GM10248 (cell line): ENCODE measurements around the gene PPP3R1.

ENCODE experiments used
- CTCF ChIA-PET: fragments of 300-600 bp; sonication (Branson Sonifier 250); formaldehyde crosslinking; extraction: SDS; loops from one replicate; lab custom pipeline; 2021; ENCODE audit warnings: antibody characterized with exemption; lab: Yijun Ruan, JAX
- POLR2A ChIA-PET: fragments of 350-650 bp; sonication (Branson Sonifier 250); formaldehyde crosslinking; extraction: SDS; loops from one replicate; lab custom pipeline; 2020; ENCODE audit warnings: antibody characterized with exemption; lab: Yijun Ruan, JAX
- DNase-seq: peaks from one replicate; pipeline ENCODE4 v3.0.0; 2012; ENCODE audit errors: extremely low spot score
- CTCF ChIP-seq: IDR thresholded peaks from 2 replicates; pipeline ENCODE4 v1.5.1; 2012; ENCODE audit warnings: mild to moderate bottlenecking, low read depth; ENCODE audit errors: extremely low read depth, missing control alignments, control extremely low read depth

The PPP3R1 gene

GRCh38 chr2:68282811-68283418 lies 30.6 kb upstream of the PPP3R1 start:
- peak; percentile 67 for DNase-seq
- ChIA-PET POLR2A (no interaction called here), CTCF (interaction anchor here (0.6 to 4.9 kb wide), 27 partner anchors 8 to 254 kb away, joined by 3 to 50 read pairs (median 4); no protein-coding TSS in a partner anchor)
- TF ChIP-seq CTCF: peak; percentile 66

- ChIA-PET POLR2A (no interaction called here), CTCF (interaction anchor here (4.4 kb wide), 1 partner anchor 158 kb away, joined by 34 read pairs; no protein-coding TSS in a partner anchor)
- no peak for TF ChIP-seq CTCF
- no peak for DNase-seq
Measured at GRCh38 chr2:68280796-68281195, 28.5 kb upstream of the PPP3R1 start.

GRCh38 chr2:68280348-68280747 lies 28.0 kb upstream of the PPP3R1 start:
- ChIA-PET CTCF (interaction anchor here (0.7 to 4.4 kb wide), 2 partner anchors 12 to 158 kb away, joined by 3 to 34 read pairs; no protein-coding TSS in a partner anchor), POLR2A (no interaction called here)

GRCh38 chr2:68279691-68280090 lies 27.4 kb upstream of the PPP3R1 start:
- POLR2A ChIA-PET: no interaction called here
- TF ChIP-seq CTCF: no peak
- CTCF ChIA-PET: interaction anchor here (0.7 to 4.4 kb wide), 3 partner anchors 12 to 157 kb away, joined by 3 to 34 read pairs (median 4); no protein-coding TSS in a partner anchor
- DNase-seq: no peak

More at GRCh38 chr2:68280348-68280747, 28.0 kb upstream of the PPP3R1 start:
- no peak for DNase-seq
- no peak for TF ChIP-seq CTCF

GRCh38 chr2:68278169-68278568 lies 25.8 kb upstream of the PPP3R1 start:
- CTCF ChIA-PET: interaction anchor here (0.9 to 1.1 kb wide), 3 partner anchors 13 to 156 kb away, joined by 3 to 5 read pairs (median 4); no protein-coding TSS in a partner anchor
- no peak for DNase-seq
- POLR2A ChIA-PET: no interaction called here
- no peak for TF ChIP-seq CTCF

GRCh38 chr2:68274022-68274421 lies 21.7 kb upstream of the PPP3R1 start:
- POLR2A ChIA-PET: no interaction called here
- CTCF ChIA-PET: no interaction called here
- no peak for DNase-seq
- no peak for TF ChIP-seq CTCF
